Left ventricle myocardium superior (tissue), 1 donor: Measurements from ENCODE around the gene XPR1. TPM values are rescaled to one million over a fixed set of nuclear protein-coding genes. Genes with fewer than 3 reads are reported as not detected.
"Not testable (repeated sequence)": the region's sequence is repeated elsewhere in the genome, so short reads cannot be mapped to it uniquely, and the experiment has no call there.

ENCODE experiments used
- ATAC-seq: fragments of 200-7000 bp; cut with Tn5 transposase; one replicate; pipeline ENCODE4 v1.9.1; 2020; ENCODE audit warnings: mild to moderate bottlenecking, moderate library complexity
- DNase-seq: peaks from one replicate; pipeline ENCODE4 v3.0.0-alpha.2; 2020
- intact Hi-C: fragments of 100-400 bp; cut with micrococcal nuclease; formaldehyde crosslinking; loops from one replicate; pipeline ENCODE4 v1.11.0; 2022
- total RNA-seq: library from RNA; stranded (reverse); fragmentation: NEBNext Ultra II Directional; extraction: Animal tissue kit (Norgen Biotek cat#: 25700); gene quantifications from one replicate; pipeline ENCODE4 v1.2.1, GENCODE V29; 2021
- donor health status: DM: no; HTN: yes; CAD: no; lungs with severe emphysema.

Gene XPR1
- total RNA-seq, 1 donor from 2014 or later: 43.8 TPM

GRCh38 chr1:180757657-180758056, 125.8 kb downstream of the XPR1 start:
- no peak for ATAC-seq
- intact Hi-C loops: no loop called here
- no peak for DNase-seq

DNA sequence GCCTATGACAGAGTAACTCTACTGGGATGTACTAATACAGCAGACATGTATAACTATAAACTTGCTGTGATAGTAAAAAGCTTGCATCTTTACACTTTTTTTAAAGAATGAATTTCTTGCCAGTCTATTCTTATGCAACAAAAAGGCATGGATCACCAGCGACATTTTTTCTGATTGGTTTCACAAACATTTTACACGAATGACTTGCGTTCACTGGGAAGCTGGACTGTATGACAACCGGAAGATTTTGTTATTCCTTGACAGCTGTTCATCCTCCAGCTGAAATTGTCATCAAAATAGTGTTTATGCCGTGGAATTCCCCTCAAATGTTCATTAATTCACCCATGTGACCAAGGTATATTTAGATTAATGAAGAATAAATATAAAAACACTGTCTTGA, 131.0 kb downstream of the XPR1 start:
- DNase-seq: no peak
- intact Hi-C loops: no loop called here
- ATAC-seq: no peak

DNA sequence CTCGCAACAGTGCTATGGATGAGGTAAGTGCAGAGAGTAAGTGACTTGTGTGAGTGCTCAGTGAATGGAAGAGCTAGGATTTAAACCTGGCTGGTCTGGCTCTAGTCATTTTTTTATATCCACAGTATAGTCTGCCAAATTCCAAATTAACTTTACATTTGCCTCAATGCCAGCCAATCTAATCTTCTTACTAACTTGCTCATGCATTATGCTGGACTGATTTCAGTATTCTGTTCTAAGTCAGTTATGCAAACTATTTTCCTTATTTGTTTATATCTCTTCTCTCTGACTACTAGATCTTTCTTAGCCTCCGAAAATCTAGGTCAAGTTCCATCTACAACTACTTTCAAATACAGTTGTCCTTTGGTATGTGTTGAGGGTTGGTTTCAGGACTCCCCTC, 133.3 kb downstream of the XPR1 start:
- ATAC-seq (peak; percentile 12), DNase-seq (no peak)
- intact Hi-C loops: no loop called here

GRCh38 chr1:180769889-180770288, 138.1 kb downstream of the XPR1 start:
- intact Hi-C loops: no loop called here
- DNase-seq: no peak

DNA sequence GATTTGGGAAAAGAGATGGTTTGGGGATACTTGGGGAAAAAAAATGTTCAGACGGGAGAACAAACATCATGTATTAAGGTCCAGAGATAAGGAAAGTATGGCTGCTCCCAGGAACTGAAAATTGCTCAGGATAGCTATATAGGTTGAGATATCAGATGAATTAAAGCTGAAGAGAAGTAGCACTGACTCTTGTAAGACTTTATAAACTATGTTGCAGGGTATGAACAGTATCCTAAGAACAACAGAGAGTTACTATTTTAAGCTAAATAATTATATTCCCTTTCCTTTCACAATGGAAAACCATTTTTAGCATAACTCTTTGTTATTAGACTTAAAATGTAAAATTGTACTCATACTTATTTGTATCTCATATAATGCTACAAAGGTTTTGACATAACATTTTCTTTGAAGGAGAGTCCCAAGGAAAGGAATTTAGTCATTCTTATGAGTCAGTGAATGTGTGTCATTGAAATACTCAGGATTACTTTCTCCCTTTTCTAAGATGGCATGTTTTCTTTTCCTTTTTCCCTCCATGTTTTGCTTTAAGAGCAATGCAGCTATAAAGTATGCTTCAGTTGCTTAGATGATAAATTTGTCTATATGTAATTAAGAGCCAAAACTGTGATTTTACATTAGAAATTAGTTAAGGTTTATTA, 141.5 kb downstream of the XPR1 start:
- ATAC-seq (no peak), DNase-seq (no peak)
- intact Hi-C loops: no loop called here

More at GRCh38 chr1:180769889-180770288, 138.1 kb downstream of the XPR1 start:
- ATAC-seq: no peak

GRCh38 chr1:180775801-180776200, 144.0 kb downstream of the XPR1 start:
- ATAC-seq: no peak
- intact Hi-C loops: no loop called here
- DNase-seq: no peak

DNA sequence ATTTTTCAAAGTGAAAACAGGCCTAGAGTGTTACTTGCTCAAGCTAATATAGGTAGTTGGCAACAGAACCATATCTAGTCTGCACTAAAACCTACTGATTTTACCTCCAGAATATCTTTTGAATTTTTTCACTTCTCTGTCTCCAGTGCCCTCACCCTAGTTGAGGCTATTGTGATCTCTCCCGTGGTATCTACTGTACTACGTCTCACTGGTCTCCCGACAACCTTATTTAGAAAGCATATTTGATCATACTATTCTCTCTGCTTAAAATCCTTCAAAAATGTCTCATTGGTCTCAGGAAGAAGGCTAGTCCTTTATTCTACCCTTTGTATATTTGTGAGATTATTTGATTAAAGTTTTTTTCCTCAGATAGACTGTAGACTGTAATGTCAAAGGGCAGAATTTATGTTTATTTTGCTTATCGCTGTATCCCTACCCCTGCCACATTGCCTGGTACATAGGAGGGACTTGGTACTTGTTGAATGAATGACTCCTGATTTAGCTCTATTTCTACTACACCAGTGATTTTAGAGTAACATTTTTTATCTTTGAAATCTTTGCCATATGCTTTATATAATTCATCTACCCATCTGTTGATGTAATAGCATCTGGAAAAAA, 145.4 kb downstream of the XPR1 start:
- no peak for DNase-seq
- no peak for ATAC-seq
- intact Hi-C loops: no loop called here

DNA sequence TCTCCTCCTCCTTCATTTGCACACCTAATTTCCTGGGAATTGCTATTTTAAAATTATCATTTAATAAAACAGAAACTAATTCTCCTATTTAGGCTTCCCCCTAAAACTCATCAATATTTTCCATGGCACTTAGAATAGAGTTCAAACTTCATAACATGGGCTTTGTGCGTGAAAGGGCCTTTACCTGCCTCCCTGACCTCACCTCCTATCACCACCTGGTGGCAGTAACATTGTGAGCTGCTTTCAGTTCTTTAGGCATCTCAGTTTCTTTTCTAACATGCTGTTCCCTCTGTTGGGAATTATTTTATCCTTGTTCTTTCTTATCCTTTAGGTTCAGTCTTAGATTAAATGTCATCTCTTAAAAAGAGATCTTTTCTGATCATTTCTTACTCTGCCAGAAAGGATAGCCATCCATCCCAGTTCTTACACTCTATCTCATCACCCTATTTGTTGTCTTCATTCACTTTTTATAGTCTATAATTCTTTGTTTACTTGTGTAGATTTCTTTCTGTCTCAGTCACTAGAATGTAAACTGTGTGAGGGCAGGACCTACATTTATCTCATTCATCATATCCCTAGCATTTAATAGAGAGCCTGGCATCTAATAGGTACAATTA, 147.1 kb downstream of the XPR1 start:
- ATAC-seq: no peak
- no peak for DNase-seq
- intact Hi-C loops: no loop called here

- intact Hi-C loops: no loop called here
- no peak for DNase-seq
- ATAC-seq: no peak
Observed at GRCh38 chr1:180779584-180779983, 147.8 kb downstream of the XPR1 start.

DNA sequence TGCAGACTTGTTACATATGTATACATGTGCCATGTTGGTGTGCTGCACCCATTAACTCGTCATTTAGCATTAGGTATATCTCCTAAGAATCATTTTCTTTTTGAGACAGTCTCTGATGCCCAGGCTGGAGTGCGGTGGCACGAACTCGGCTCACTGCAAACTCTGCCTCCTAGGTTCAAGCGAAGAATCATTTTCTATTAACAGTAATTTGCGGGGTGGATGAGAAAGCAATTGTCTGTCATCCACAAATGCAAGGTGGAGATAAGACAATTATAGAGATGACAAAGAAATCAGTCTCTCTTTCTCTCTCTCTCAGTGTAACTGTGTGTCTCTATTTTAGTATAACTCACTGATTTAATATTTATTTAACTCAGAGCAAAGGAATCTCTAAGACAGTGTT, 149.9 kb downstream of the XPR1 start:
- intact Hi-C loops: no loop called here
- no peak for ATAC-seq
- DNase-seq: no peak

GRCh38 chr1:180785291-180785690, 153.5 kb downstream of the XPR1 start:
- DNase-seq: no peak
- no peak for ATAC-seq
- intact Hi-C loops: no loop called here

- ATAC-seq: no peak
- intact Hi-C loops: no loop called here
- DNase-seq: no peak
Observed at GRCh38 chr1:180785887-180786286, 154.1 kb downstream of the XPR1 start.

DNA sequence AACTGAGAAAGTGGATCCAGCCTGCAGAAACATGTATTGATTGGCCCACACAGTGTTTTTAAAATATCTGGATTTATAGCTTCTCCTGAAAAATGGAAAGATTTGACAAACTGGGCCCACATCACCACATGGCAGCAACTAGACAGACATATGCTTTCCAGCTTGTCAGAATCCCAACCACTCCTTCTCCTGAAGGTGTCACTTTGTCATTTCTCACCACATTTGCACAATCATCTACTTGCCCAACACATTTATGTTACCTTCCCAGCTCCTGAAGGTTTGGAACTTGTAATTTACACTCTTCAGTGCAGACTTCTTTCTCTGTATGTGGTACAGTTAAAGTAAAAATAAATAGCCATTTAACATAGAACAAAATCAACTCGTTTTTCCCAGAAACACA, 154.8 kb downstream of the XPR1 start:
- intact Hi-C loops: no loop called here
- DNase-seq: no peak
- ATAC-seq: no peak

- DNase-seq: no peak
- intact Hi-C loops: no loop called here
Observed at GRCh38 chr1:180787628-180788307, 155.9 kb downstream of the XPR1 start.

DNA sequence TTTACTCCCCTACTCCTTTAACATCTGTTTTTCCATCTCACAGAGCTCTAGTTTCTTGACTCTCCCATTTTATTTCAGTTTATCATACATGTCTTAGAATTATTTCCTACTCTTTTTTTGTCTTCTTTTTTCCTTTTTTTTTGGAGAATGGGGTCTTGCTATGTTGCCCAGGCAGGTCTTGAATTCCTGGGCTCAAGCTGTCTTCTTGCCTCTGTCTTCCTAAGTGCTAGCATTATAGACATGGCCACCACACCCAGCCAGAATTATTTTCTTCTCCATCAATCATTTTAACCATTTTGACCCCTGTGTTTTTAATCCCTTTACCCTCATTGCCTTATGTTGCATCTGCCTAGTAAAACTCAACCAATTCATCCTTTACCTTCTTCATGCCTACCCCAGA, 157.6 kb downstream of the XPR1 start:
- intact Hi-C loops: no loop called here
- DNase-seq: no peak
- no peak for ATAC-seq

More at GRCh38 chr1:180787628-180788307, 155.9 kb downstream of the XPR1 start:
- no peak for ATAC-seq

DNA sequence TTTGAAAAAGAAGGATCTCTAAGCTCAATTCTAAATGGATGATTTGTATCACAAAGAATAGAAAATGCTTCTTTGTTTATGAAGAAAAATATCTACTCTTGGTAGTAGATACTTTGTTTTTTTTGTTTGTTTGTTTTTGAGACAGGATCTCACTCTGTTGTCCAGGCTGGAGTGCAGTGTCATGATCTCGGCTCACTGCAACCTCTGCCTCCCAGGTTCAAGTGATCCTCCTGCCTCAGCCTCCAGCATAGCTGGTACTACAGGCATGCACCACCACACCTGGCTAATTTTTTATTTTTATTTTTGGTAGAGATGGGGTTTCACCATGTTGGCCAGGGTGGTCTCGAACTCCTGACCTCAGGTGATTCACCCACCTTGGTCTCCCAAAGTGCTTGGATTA, 159.3 kb downstream of the XPR1 start:
- ATAC-seq, intact Hi-C loops, DNase-seq: not testable (repeated sequence)

DNA sequence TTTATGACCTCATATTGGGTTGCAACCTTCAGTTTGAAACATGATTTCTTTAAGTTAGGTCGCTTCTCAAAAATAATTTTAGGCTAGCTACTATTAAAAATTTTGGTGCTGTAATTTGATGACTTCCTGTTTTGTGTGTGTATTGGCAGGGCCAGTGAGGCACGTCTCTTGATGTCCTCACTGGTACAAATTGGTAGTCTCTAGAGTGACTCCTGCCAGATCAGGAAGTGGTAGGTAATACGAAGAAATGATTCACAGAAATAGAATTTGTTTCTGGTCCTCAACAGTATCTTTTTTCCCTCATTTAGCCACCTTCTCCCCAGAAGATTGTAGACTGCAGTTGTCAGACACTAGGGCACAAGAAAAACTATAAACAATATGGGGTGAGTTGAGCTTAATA, 160.0 kb downstream of the XPR1 start:
- ATAC-seq (no peak), DNase-seq (no peak)
- intact Hi-C loops: no loop called here

GRCh38 chr1:180793451-180793850, 161.6 kb downstream of the XPR1 start:
- ATAC-seq (no peak), DNase-seq (no peak)
- intact Hi-C loops: no loop called here

DNA sequence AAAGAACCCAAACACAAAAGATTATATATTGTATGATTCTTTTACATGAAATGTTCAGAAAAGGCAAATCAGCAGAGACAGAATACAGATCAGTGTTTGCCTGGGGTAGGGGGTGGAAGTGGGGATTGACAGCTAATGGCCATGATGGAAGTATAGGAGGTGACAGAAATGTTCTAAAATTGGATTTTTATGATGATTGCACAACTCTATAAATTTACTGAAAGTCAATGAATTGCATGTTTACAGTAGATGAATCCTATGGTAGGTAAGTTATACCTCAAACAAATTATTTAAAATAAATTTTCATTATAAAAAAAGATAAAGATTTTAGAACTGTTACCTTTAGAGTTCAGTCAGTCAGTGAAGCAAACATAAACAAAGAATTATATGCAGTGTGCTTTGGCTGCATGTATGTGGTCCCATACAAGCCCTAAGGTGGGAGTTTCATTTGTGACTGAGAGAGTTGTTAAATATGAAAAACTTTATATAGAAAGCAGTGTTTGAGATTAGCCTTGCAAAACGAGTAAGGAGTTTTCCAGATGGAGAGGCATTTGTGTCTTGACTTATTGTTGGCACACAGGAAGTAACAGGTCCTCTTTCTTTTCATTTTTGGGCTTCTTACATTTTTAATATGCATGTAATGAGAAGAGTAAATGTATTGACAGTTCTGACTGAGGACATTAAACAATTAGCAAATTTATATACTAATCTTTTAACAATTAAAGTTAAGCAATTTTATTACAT, 165.2 kb downstream of the XPR1 start:
- ATAC-seq: no peak
- DNase-seq: no peak
- intact Hi-C loops: no loop called here

- intact Hi-C loops: no loop called here
- no peak for DNase-seq
Observed at GRCh38 chr1:180800945-180801344, 169.1 kb downstream of the XPR1 start.

More at GRCh38 chr1:180800945-180801344, 169.1 kb downstream of the XPR1 start:
- no peak for ATAC-seq
